GM13976 (cell line): Measurements from ENCODE around the gene HGF.

ENCODE experiments used
- DNase-seq: peaks from one replicate; pipeline ENCODE4 v3.0.0; 2012; ENCODE audit warnings: low spot score
- CTCF ChIP-seq: IDR thresholded peaks from 2 replicates; pipeline ENCODE4 v1.5.1; 2012; ENCODE audit warnings: borderline replicate concordance, mild to moderate bottlenecking; ENCODE audit not compliant: insufficient read depth; ENCODE audit errors: extremely low read depth, missing control alignments, control extremely low read depth
- in situ Hi-C: fragments of 300-500 bp; cut with MboI; formaldehyde crosslinking; loops from one replicate; pipeline ENCODE4 v1.12.0; 2022; ENCODE audit warnings: low sequenced_read_pairs, mixed read lengths, inconsistent platforms; ENCODE audit not compliant: unreplicated experiment

The HGF gene

GRCh38 chr7:81680120-81680519 lies 89.7 kb downstream of the HGF start:
- in situ Hi-C loops, result no loop called here
- no peak for DNase-seq
- TF ChIP-seq CTCF, result no peak

- no peak for DNase-seq
- in situ Hi-C loops, result no loop called here
These were observed 93.0 kb downstream of the HGF start for GRCh38 chr7:81676813-81677212.

GRCh38 chr7:81676105-81676811 lies 93.6 kb downstream of the HGF start:
- in situ Hi-C loops, result no loop called here
- TF ChIP-seq CTCF, result no peak
- no peak for DNase-seq

More at GRCh38 chr7:81676813-81677212, 93.0 kb downstream of the HGF start:
- TF ChIP-seq CTCF, result no peak

- in situ Hi-C loops, result no loop called here
- DNase-seq, result no peak
- TF ChIP-seq CTCF, result no peak
These were observed 95.4 kb downstream of the HGF start for GRCh38 chr7:81674431-81674830.

GRCh38 chr7:81672872-81673271 lies 97.0 kb downstream of the HGF start:
- DNase-seq, result no peak
- in situ Hi-C loops, result no loop called here
- TF ChIP-seq CTCF, result no peak

GRCh38 chr7:81669476-81670105 lies 100.3 kb downstream of the HGF start:
- TF ChIP-seq CTCF, result no peak

More at GRCh38 chr7:81669476-81670105, 100.3 kb downstream of the HGF start:
- in situ Hi-C loops, result no loop called here
- DNase-seq, result no peak
